K562 (cell line): ENCODE data around the gene CCDC138. TPM values are rescaled to one million over a fixed set of nuclear protein-coding genes. Genes with fewer than 3 reads are reported as not detected.
"Not testable (repeated sequence)": the region's sequence is repeated elsewhere in the genome, so short reads cannot be mapped to it uniquely, and the experiment has no call there.

Source experiments
- ATAC-seq: fragments of 200-7000 bp; cut with Tn5 transposase; 3 replicates; pipeline ENCODE4 v1.9.1; 2020; ENCODE audit warnings: moderate library complexity
- BruUV-seq: library from RNA; stranded (reverse); fragments of 400-500 nt; replicated peaks from 2 replicates; lab custom pipeline; 2021; lab: Mats Ljungman, UMichigan
- CTCF ChIA-PET: fragments of 300-600 bp; formaldehyde crosslinking; extraction: SDS; loops from one replicate; lab custom pipeline; 2021; ENCODE audit warnings: low intra/inter-chr PET ratio; lab: Yijun Ruan, JAX
- POLR2A ChIA-PET: fragments of 300-600, 350-650 bp; sonication (Branson Sonifier 250); formaldehyde crosslinking; extraction: SDS; loops from one replicate; lab custom pipeline; 2021; ENCODE audit warnings: antibody characterized with exemption, inconsistent platforms; lab: Yijun Ruan, JAX
- DNase-seq, 4 experiments: peaks; one replicate each; pipeline versions ENCODE4 v3.0.0 to v3.0.0-alpha.2; 2011 to 2018; ENCODE audit warnings: low spot score in 3 of 4, mixed read lengths in 3 of 4; ENCODE audit errors: extremely low read depth in 1 of 4
- FAIRE-seq: peaks from 2 replicates; lab custom pipeline; 2011; peaks lifted over from hg19 to GRCh38; lab: Jason Lieb, UNC
- H2AFZ ChIP-seq: 2 replicates; pipeline ENCODE4 v1.6.0; 2011; ENCODE audit warnings: low read depth, low read length, control low read depth, inconsistent platforms
- H3K27ac ChIP-seq: fragments of 200-600 bp; 3 replicates; pipeline ENCODE4 v1.8.0; 2011; ENCODE audit warnings: low read depth, mild to moderate bottlenecking, control low read depth, inconsistent platforms, low read length, moderate library complexity, mixed read lengths; ENCODE audit errors: extremely low read depth
- H3K27me3 ChIP-seq, 2 experiments: fragments of 300-600 bp in 1 of 2; 2 replicates in 1 of 2; 3 replicates in 1 of 2; pipeline versions ENCODE4 v1.6.0 to v1.8.0; 2011; ENCODE audit warnings: inconsistent platforms in 2 of 2, low read length in 2 of 2, mild to moderate bottlenecking in 1 of 2, mixed read lengths in 1 of 2, moderate library complexity in 1 of 2; ENCODE audit not compliant: control insufficient read depth in 2 of 2, insufficient read depth in 2 of 2
- H3K36me3 ChIP-seq: fragments of 300-600 bp; 3 replicates; pipeline ENCODE4 v1.8.0; 2011; ENCODE audit warnings: mild to moderate bottlenecking, low read length, inconsistent platforms; ENCODE audit not compliant: control insufficient read depth, insufficient read depth
- H3K4me1 ChIP-seq, 2 experiments: fragments of 200-600 bp in 1 of 2; replicated peaks in 1 of 2; 2 replicates in 1 of 2; 3 replicates in 1 of 2; pipeline versions ENCODE4 v1.5.1 to v1.8.0; 2011; ENCODE audit warnings: inconsistent platforms in 2 of 2, low read length in 2 of 2, mild to moderate bottlenecking in 1 of 2, mixed read lengths in 1 of 2, moderate library complexity in 1 of 2; ENCODE audit not compliant: control insufficient read depth in 2 of 2, insufficient read depth in 2 of 2
- H3K4me2 ChIP-seq: 2 replicates; pipeline ENCODE4 v1.6.1; 2011; ENCODE audit warnings: low read length, control low read depth, inconsistent platforms, mixed read lengths; ENCODE audit not compliant: insufficient read depth
- H3K4me3 ChIP-seq: fragments of 200-600 bp; sonication (generic), shearing (Covaris generic); 2 replicates; pipeline ENCODE4 v1.5.1; 2016; ENCODE audit warnings: control low read depth, inconsistent platforms
- H3K79me2 ChIP-seq: fragments of 200-600 bp; 3 replicates; pipeline ENCODE4 v1.8.0; 2011; ENCODE audit warnings: low read length, inconsistent platforms; ENCODE audit not compliant: control insufficient read depth, insufficient read depth
- H3K9ac ChIP-seq, 2 experiments: 2 replicates each; pipeline versions ENCODE4 v1.6.0 to v1.6.1; 2011; ENCODE audit warnings: low read depth in 2 of 2, low read length in 2 of 2, control low read depth in 1 of 2, inconsistent platforms in 1 of 2, mild to moderate bottlenecking in 1 of 2, mixed read lengths in 1 of 2; ENCODE audit not compliant: insufficient read depth in 1 of 2
- H3K9me1 ChIP-seq: one replicate; pipeline ENCODE4 v1.6.0; 2011; ENCODE audit warnings: inconsistent platforms, mild to moderate bottlenecking, low read length, moderate library complexity; ENCODE audit not compliant: control insufficient read depth, insufficient read depth
- H3K9me3 ChIP-seq: replicated peaks from 2 replicates; pipeline ENCODE4 v1.5.1; 2011; ENCODE audit warnings: low read depth, low read length, inconsistent platforms; ENCODE audit not compliant: control insufficient read depth, insufficient read depth
- H4K20me1 ChIP-seq: replicated peaks from 2 replicates; pipeline ENCODE4 v1.6.1; 2011; ENCODE audit warnings: low read length, inconsistent platforms, mixed read lengths; ENCODE audit not compliant: control insufficient read depth, insufficient read depth
- CBX3 ChIP-seq, 2 experiments: IDR thresholded peaks; 1 replicate in 1 of 2; 2 replicates in 1 of 2; pipeline ENCODE4 v1.6.1; 2012; ENCODE audit warnings: inconsistent platforms in 2 of 2, low read length in 2 of 2, borderline replicate concordance in 1 of 2, control low read depth in 1 of 2
- DACH1 ChIP-seq: fragments of 450-650 bp; IDR thresholded peaks from 2 replicates; pipeline ENCODE4 v1.6.1; 2018; ENCODE audit not compliant: partially characterized antibody
- FIP1L1 ChIP-seq: fragments of 200-400 bp; formaldehyde crosslinking; IDR thresholded peaks from 2 replicates; pipeline ENCODE4 v1.6.1; 2018; ENCODE audit warnings: mild to moderate bottlenecking, low read depth, low read length; ENCODE audit not compliant: poor library complexity, severe bottlenecking
- HMG20A ChIP-seq: fragments of 450-650 bp; formaldehyde crosslinking; conservative IDR thresholded peaks from 2 replicates; pipeline ENCODE4 v1.4.0; 2020; ENCODE audit warnings: mild to moderate bottlenecking, mixed read lengths
- WGBS: fragments of 100-300 bp; shearing (Covaris generic); methylation state at CpG from one replicate; pipeline ENCODE4 v1.1.6; 2016; ENCODE audit warnings: low coverage, mixed read lengths; ENCODE audit not compliant: insufficient coverage; ENCODE audit errors: missing lambda C conversion rate; 5-methylcytosine and 5-hydroxymethylcytosine counted together
- in situ Hi-C: fragments of 300-500 bp; cut with MboI; formaldehyde crosslinking; loops from 4 replicates; pipeline ENCODE4 v1.15.0; 2018; ENCODE audit warnings: inconsistent platforms, mixed read lengths
- intact Hi-C: fragments of 100-400 bp; cut with micrococcal nuclease; formaldehyde crosslinking; loops from 2 replicates; pipeline ENCODE4 v1.14.2; 2022
- polyA plus RNA-seq, 8 experiments: library from polyadenylated mRNA; depleted of rRNA in 4 of 8; stranded (reverse) in 5 of 8; unstranded in 3 of 8; fragments of >200 nt; fragmentation: Nextera tagmentation in 2 of 8; fragmentation: Illumina TruSeq in 1 of 8; extraction: Ambion mirVana in 2 of 8; extraction: Trizol in 1 of 8; gene quantifications; 2 replicates each; pipeline versions ENCODE4 v1.2.1 to v1.2.3, GENCODE V29; 2011 to 2014; ENCODE audit warnings: inconsistent platforms in 1 of 8, missing spikeins in 1 of 8
- total RNA-seq, 7 experiments: library from RNA; depleted of rRNA in 6 of 7; stranded (reverse); fragments of >200 nt in 6 of 7; fragmentation: Illumina TruSeq in 2 of 7; extraction: Trizol in 2 of 7; gene quantifications; 2 replicates each; pipeline versions ENCODE4 v1.2.1 to v1.2.3, GENCODE V29; 2011 to 2021; ENCODE audit warnings: low replicate concordance in 1 of 7
- TF ChIP-seq, protein P1 (sequence below): fragments of 150-350 bp; IDR thresholded peaks from 2 replicates; pipeline ENCODE4 v1.6.1; 2014; ENCODE audit warnings: low read depth, mild to moderate bottlenecking, low read length, borderline replicate concordance
- TF ChIP-seq, protein P2 (sequence below): IDR thresholded peaks from 2 replicates; pipeline ENCODE4 v1.6.1; 2014; ENCODE audit warnings: antibody characterized with exemption
- TF ChIP-seq, protein P3 (sequence below): fragments of 250-450 bp; sonication (Bioruptor Pico); IDR thresholded peaks from 2 replicates; pipeline ENCODE4 v1.8.0; 2022; ENCODE audit warnings: moderate library complexity, mild to moderate bottlenecking, inconsistent platforms

The CCDC138 gene
- total and polyA plus RNA-seq, 9 of the 15 experiments (the other 6 are each of a cell fraction or from before 2014, with no cell fraction given) = 17.5 to 44.6 (median 26.7) TPM

DNA sequence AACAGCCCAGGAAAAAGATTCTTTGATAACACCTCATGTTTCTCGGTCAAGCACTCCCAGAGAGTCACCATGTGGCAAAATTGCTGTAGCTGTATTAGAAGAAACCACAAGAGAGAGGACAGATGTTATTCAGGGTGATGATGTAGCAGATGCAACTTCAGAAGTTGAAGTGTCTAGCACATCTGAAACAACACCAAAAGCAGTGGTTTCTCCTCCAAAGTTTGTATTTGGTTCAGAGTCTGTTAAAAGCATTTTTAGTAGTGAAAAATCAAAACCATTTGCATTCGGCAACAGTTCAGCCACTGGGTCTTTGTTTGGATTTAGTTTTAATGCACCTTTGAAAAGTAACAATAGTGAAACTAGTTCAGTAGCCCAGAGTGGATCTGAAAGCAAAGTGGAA lies 18.7 kb upstream of the CCDC138 start:
- DNase-seq, intact Hi-C loops, H2AFZ ChIP-seq, POLR2A ChIA-PET, H3K4me2 ChIP-seq, ATAC-seq, H3K4me3 ChIP-seq, H3K9me3 ChIP-seq, H3K27me3 ChIP-seq, H4K20me1 ChIP-seq, H3K27ac ChIP-seq, H3K9me1 ChIP-seq, H3K9ac ChIP-seq, FAIRE-seq, BruUV-seq, CTCF ChIA-PET, H3K4me1 ChIP-seq, H3K79me2 ChIP-seq: not testable (repeated sequence)
- in situ Hi-C loops = loop anchor here (25.0 kb wide), 1 partner anchor 906 kb away; no protein-coding TSS in a partner anchor
- peaks cover 64% of the 10 kb centered on the region for H3K36me3 ChIP-seq
- 100% methylated on average over 1 of the region's 2 CpGs for WGBS

DNA sequence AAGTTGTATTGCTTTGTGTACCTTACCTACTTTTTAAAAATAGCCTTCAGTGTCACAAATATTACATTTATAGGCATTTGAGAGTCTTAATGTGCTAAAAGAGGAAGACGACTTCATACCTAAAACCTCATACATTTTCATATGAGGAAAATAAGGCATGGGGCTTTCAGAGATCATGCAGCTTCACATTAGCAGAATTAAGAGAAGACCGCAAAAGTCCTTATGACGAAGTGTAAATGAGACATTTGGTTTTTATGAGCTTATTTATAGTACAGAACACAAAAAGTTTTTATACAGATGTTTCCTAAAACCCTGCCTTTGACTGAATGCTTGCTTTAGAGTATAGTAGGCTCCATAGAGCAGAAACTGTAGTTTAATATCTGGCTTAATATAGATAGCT lies 10.1 kb upstream of the CCDC138 start:
- Histone ChIP-seq H3K79me2 (no peaks in the 10 kb centered on the region), H3K4me3 (no peak overlapping the region), H3K9ac (no peak overlapping the region), H3K27ac (no peak overlapping the region), H3K9me3 (no peaks in the 10 kb centered on the region), H3K9me1 (no peaks in the 10 kb centered on the region), H3K4me2 (no peak overlapping the region), H2AFZ (no peak overlapping the region), H3K27me3 (no peaks in the 10 kb centered on the region), H3K36me3 (peaks cover 82% of the 10 kb centered on the region), H3K4me1 (no peaks in the 10 kb centered on the region), H4K20me1 (no peaks in the 10 kb centered on the region)
- in situ Hi-C loops (no loop called here), intact Hi-C loops (no loop called here)
- 100% methylated on average over 3 of the region's 3 CpGs for WGBS
- BruUV-seq = no TSS peak
- ChIA-PET CTCF (no interaction called here), POLR2A (no interaction called here)
- TF ChIP-seq, protein P1, sequence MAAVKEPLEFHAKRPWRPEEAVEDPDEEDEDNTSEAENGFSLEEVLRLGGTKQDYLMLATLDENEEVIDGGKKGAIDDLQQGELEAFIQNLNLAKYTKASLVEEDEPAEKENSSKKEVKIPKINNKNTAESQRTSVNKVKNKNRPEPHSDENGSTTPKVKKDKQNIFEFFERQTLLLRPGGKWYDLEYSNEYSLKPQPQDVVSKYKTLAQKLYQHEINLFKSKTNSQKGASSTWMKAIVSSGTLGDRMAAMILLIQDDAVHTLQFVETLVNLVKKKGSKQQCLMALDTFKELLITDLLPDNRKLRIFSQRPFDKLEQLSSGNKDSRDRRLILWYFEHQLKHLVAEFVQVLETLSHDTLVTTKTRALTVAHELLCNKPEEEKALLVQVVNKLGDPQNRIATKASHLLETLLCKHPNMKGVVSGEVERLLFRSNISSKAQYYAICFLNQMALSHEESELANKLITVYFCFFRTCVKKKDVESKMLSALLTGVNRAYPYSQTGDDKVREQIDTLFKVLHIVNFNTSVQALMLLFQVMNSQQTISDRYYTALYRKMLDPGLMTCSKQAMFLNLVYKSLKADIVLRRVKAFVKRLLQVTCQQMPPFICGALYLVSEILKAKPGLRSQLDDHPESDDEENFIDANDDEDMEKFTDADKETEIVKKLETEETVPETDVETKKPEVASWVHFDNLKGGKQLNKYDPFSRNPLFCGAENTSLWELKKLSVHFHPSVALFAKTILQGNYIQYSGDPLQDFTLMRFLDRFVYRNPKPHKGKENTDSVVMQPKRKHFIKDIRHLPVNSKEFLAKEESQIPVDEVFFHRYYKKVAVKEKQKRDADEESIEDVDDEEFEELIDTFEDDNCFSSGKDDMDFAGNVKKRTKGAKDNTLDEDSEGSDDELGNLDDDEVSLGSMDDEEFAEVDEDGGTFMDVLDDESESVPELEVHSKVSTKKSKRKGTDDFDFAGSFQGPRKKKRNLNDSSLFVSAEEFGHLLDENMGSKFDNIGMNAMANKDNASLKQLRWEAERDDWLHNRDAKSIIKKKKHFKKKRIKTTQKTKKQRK = no peak
- TF ChIP-seq DACH1 = no peak
- TF ChIP-seq, protein P2, sequence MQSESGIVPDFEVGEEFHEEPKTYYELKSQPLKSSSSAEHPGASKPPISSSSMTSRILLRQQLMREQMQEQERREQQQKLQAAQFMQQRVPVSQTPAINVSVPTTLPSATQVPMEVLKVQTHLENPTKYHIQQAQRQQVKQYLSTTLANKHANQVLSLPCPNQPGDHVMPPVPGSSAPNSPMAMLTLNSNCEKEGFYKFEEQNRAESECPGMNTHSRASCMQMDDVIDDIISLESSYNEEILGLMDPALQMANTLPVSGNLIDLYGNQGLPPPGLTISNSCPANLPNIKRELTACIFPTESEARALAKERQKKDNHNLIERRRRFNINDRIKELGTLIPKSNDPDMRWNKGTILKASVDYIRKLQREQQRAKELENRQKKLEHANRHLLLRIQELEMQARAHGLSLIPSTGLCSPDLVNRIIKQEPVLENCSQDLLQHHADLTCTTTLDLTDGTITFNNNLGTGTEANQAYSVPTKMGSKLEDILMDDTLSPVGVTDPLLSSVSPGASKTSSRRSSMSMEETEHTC = no peak
- TF ChIP-seq CBX3 (IDR thresholded peaks at IDR 0.05; ENCODE audit: borderline replicate concordance in 1 of 2, low read length in 2 of 2) = no peak
- no peak for TF ChIP-seq FIP1L1
- TF ChIP-seq, protein P3, sequence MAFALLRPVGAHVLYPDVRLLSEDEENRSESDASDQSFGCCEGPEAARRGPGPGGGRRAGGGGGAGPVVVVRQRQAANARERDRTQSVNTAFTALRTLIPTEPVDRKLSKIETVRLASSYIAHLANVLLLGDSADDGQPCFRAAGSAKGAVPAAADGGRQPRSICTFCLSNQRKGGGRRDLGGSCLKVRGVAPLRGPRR (CRISPR knock-in tag) = no peak
- no peak for TF ChIP-seq HMG20A
- no peak for DNase-seq
- no peak for ATAC-seq
- FAIRE-seq = no peak
